Stimulated activated naive CD4-positive, alpha-beta T cell treated with Interleukin-2 at 50 U/mL for 16 hours (primary cell): ENCODE data around the gene CCNL1.

ENCODE experiments used
- DNase-seq: peaks from one replicate; lab custom pipeline; 2025; lab: John Stamatoyannopoulos, UW

Gene CCNL1

DNA sequence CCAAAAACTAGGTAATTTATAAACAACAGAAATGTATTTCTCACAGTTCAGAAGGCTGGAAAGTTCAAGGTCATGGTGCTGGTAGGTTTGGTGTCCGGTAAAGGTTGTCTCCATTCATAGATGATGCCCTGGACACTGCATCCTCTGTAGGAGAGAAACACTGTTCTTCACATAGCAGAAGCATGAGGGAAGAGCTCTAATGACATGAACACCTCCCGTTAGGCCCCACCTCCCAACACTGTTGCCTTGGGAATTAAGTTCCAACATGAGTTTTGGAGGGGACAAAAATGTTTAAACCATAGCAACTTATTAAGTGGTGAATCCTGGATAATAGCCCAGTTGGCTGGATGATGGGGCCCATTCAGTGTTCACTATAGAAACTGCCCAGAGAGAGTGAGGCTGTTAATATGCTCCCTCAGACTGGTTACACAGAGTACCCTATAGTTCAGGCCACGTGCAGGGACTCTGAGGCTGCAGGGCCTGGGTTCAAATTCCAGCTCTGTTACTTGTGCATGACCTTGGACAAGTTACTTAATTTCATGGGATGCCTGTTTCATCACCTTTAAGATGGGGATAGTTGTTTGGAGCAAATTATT lies 37.0 kb downstream of the CCNL1 start:
- no peak for DNase-seq

- no peak for DNase-seq
These were observed 37.8 kb downstream of the CCNL1 start for GRCh38 chr3:157122116-157122515.

- DNase-seq, result no peak
These were observed 38.4 kb downstream of the CCNL1 start for GRCh38 chr3:157121522-157121921.

- DNase-seq, result no peak
These were observed 39.7 kb downstream of the CCNL1 start for GRCh38 chr3:157120071-157120892.

GRCh38 chr3:157119369-157119951 lies 40.5 kb downstream of the CCNL1 start:
- DNase-seq, result peak; percentile 14

DNA sequence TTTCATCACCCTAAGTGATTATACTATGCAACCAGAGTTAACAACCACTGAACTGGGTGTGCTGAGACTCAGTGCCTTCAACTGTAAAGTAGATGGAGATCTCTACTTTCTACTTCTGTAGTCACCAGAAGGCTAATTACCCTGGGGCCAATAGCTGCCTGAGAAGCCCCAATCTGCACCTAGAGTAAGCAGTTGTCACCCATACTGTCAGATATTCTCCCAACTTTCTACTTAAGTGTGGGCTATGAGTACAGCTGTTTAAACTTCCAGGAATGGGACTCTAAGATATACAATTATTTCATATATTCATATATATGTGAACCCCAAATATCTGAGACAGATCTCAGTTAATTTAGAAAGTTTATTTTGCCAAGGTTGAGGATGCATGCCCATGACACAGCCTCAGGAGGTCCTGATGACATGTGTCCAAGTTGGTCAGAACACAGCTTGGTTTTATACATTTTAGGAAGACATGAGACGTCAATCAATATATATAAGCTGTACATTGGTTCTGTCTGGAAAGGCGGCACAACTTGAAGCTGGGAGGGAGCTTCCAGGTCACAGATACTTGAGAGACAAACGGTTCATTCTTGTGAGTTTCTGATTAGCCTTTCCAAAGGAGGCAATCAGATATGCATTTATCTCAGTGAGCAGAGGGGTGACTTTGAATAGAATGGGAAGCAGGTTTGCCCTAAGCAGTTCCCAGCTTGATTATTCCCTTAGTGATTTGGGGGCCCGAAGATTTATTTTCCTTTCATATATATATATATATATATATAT lies 41.9 kb downstream of the CCNL1 start:
- DNase-seq, result no peak

GRCh38 chr3:157117206-157117605 lies 42.7 kb downstream of the CCNL1 start:
- no peak for DNase-seq

GRCh38 chr3:157116017-157116416 lies 43.9 kb downstream of the CCNL1 start:
- DNase-seq, result no peak

- DNase-seq, result no peak
These were observed 44.6 kb downstream of the CCNL1 start for GRCh38 chr3:157115069-157116006.

DNA sequence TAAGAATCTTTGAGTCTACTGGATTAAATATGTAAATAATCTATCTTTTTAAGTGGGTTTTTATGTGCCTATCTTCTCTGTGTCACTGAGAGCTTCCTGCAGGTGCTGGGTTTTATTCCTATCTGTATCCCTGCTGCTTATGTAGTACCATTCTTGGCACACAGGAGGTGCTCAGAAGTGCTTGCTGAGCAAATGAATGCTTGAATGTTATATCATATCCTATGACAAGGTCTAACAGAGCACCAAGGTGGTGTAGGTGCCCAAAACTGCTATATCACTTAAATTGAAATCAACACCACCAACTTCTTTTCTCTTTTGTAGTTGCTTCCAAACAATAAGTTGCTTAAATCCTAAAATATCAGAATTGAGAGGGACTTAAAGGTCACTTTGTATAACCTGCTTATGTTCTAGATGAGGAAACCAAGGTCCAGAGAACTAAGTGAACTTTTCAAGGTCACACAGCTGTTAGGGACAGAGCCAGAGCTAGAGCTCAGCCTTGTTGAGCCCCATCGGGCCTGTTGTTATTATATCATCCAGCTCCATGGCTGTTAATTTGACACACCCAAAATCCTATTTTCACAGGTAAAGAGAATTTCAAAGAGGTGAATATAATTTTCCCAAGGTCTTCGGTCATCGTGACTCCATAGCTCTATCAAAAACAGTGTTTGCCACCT lies 46.0 kb downstream of the CCNL1 start:
- no peak for DNase-seq

- DNase-seq, result no peak
These were observed 47.4 kb downstream of the CCNL1 start for GRCh38 chr3:157112536-157112935.

GRCh38 chr3:157111518-157111917 lies 48.4 kb downstream of the CCNL1 start:
- DNase-seq, result no peak

GRCh38 chr3:157110761-157111278 lies 49.1 kb downstream of the CCNL1 start:
- DNase-seq, result no peak

DNA sequence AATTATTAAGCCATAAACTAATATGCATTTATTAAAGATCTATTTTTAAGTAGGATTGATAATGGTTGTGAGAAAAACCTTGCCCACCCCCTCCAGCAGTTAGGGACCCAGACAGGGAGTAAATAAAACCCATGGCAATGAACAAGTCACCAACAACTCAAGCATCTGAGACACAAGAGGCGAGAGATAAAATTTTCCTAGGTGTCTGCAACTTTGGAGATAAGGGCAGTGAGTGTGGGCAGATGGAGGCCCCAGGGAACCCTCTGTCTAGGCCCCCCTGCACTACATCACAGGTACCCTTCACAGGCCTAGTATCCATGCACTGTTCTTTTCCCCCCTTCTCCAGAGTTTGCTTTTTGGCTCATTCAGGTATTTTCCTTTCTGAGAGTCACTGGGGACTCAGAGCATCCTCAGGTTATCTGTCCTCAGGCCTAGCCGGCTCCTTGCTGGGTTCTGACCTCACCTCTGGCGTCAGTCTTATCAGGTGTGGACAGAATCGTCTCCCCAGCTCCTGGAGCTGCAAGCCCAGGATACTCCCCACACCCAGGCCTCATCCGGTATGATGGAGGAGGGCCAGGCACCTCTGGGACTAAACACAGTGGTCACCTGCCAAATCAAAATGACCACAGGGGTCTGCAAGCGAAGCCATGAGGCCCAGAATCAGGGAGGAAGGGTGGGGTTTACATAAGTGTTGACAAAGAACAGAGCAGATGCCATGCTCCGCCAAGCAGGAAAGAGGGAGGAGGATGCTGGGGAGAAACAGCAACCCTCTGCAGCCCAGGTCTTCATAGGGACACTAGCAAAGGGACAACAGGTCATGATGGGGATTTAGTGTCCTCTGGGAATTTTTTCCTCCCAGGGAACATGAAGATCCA lies 50.4 kb downstream of the CCNL1 start:
- DNase-seq, result no peak

- no peak for DNase-seq
These were observed 52.3 kb downstream of the CCNL1 start for GRCh38 chr3:157107644-157108133.

- DNase-seq, result no peak
These were observed 52.9 kb downstream of the CCNL1 start for GRCh38 chr3:157107037-157107436.

GRCh38 chr3:157104928-157105652 lies 54.9 kb downstream of the CCNL1 start:
- no peak for DNase-seq

GRCh38 chr3:157104521-157104920 lies 55.4 kb downstream of the CCNL1 start:
- DNase-seq, result no peak

GRCh38 chr3:157103860-157104259 lies 56.1 kb downstream of the CCNL1 start:
- no peak for DNase-seq
